GM18519 (cell line): ENCODE results near the gene YWHAQ.
"Not testable (repeated sequence)": the region's sequence is repeated elsewhere in the genome, so short reads cannot be mapped to it uniquely, and the experiment has no call there.

ENCODE experiments used
- ATAC-seq: cut with Tn5 transposase; IDR thresholded peaks from one replicate; pipeline ENCODE4 v1.9.1; 2021; ENCODE audit warnings: mild to moderate bottlenecking, moderate library complexity; ENCODE audit not compliant: unreplicated experiment, low FRiP score

Gene YWHAQ

DNA sequence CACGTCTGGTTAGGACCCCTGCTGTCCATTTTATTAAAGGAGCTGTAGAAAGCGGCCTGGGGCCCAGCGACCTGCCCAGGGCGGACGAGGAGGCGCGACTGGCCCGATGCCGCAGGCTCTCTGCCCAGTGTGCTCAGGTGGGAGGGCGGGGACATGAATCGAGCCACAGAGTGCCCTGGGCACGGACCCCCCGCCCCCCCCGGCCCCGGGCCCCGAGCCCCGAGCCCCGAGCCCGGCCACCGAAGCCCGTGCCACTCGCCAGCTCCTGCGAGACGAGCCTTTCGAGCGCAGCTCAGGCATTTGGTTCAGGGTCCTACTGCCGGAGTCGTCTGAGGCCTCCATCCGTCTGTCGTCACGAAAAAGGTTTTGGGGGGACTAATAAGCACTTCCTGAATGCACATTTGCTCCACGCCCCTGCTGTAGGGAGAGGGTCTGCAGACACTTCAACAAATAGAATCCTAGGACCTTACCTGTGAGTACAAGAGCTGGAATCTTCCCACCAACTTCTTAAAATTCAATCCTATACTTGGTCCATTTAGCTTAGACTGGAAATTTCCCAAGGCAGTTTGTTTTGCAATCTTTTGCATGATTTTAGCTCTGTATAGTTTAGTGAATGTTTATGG, 74.6 kb downstream of the YWHAQ start:
- ATAC-seq: peak; percentile 6

DNA sequence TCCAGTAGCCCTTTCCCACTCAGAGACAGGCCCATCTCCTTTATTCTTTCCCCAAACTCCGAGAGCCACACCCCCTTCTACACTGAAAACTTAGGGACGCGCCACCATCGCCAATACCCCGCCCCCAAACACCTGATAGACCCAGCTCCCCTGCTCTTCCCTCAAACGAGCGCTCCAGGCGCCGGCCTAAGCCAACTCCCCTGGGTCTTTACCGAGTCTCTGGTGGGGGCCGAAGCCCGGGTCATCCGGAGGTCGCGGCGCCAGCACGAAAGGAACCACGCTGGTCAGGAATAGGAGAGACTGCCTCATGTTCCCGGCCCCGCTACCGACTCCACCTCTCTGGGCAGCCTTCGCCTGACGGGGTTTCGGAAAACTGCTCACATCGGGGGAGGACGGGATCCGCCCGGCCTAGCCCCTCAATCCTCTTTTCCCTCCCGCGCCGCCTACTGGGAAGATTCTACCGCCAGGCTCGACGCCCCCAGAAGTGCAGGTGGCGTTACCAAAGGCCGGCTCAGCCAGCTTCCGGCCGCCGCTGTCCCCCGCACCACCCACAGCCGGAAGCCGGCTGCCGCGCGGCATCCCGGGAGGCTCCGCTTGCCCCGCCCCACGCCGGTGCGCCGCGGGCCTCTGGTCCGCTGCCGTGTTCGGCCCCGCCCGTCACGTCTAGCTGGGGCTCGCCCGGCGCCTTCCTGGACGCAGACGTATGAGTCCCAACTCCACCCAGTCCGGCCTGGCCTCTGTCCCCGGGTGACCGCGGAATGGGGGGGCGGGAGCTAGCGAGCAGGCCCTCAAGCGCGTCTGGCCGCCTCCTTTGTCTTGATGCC, 75.3 kb downstream of the YWHAQ start, which contains the start of gene ADAM17:
Gene ADAM17 (minus strand): TSS at position 534 of the 824 bp plus-strand sequence. CDS start 225 bp downstream, at position 309.
- peak; percentile 81 for ATAC-seq

DNA sequence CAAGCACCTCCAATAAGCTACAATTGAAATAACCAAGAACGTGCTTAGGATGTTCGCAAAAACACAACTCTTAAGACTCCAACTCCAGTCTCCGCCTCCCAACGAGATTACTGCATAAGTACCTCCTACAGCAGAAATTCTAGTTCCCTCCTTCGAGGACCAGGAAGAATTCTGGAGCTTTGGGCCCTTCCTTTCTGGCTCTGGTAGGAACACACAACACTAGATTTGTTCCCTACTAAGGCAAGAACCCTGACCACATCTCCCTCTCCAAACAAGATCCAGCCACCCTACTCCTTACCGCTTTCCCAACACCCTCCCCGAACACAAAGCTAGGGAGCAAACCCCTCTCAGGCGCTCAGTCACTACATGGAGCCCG, 75.9 kb downstream of the YWHAQ start:
- ATAC-seq: no peak

DNA sequence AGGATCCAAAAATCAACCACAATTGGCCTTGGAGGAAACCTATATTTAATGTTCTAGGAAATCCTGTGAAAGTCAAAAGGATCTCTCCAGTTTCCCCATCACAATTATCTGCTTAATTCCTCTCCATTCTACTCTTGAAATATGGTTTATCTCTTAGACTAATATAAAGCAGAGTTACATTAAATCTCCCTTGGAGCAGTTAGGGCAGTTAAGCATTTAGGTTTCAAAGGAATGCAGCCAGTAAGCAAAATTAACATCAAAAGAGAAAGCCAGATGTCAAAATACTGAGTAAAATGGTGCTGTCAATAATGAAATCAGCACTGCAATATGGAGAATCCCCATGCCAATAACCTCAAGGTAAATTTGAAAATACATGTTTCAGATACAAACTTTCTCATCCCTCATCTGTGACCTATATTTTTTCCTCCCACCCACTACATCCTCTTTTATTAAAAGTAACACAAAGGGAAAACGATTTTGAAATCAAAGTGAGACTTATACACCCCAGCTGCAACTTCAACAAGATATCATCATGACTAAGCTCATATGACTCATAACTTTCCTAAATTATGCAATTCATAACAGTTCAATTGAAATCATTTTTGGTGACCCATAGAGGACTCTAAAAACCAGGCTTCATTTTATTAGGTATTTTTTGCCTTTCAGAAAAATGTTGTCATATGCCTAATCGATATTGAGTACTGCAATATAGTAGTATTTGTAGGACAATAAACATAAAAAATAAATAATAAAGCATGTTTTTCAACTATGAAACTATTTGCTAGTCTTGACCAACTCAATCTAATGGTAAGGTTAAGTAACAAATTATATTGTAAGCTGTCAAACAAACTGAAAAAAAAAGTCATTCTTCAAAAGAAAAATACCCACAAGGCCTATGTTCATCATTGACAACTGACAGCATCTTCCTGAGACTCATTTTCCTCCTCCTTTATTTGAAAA, 78.3 kb downstream of the YWHAQ start:
- ATAC-seq: no peak

DNA sequence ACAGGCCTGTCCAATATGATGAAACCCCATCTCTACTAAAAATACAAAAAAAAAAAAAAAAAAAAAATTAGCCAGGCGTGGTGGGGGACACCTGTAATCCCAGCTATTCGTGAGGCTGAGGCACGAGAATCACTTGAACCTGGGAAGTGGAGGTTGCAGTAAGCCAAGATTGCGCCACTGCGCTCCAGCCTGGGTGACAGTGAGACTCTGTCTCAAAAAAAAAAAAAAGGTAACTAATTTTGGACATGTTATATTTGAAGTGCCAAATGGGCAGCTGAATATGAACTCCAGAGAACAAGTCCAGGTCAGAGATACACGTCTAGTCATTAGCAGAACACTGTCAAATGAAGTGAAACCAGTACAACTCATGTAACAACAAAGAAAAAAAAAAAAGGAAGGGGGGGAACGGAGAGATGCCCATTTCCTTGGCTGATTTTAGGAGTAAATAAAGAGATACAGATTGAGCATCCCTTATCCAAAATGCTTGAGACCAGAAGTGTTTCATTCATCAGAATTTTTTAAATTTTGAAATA, 79.9 kb downstream of the YWHAQ start:
- not testable (repeated sequence) for ATAC-seq

DNA sequence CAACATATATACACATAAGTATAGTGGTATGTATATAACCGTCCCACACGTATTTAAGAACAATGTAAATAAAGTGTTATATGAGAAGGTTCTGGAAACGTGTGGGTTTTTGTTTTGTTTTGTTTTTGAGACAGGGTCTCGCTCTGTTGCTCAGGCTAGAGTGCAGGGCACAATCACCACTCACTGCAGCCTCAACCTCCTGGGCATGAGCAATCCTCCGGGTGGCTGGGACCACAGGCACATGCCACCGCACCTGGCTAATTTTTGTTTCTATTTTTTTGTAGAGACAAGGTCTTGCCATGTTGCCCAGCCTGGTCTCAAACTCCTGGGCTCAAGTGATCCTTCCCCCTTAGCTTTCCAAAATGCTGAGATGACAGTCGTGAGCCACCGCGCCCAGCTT, 81.4 kb downstream of the YWHAQ start:
- ATAC-seq: no peak

DNA sequence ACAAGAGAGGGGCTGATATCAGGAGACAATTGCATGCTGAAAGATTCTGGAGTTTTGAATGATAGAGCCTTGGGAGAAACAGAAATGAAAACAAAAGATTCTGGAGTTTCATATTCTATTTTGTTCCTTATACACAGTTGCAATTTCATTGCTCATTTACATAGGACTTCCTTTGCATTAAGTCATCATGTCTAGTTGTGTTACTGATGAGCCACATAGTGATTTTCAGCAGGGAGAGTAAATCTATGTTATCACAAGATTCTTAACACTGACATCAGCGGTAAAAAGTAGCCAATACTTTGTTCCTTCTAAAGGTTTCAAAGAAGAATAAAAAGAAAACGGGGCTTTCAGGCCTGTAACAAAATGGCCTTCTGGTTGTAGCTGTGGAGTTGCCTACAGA, 82.3 kb downstream of the YWHAQ start:
- peak; percentile 50 for ATAC-seq

DNA sequence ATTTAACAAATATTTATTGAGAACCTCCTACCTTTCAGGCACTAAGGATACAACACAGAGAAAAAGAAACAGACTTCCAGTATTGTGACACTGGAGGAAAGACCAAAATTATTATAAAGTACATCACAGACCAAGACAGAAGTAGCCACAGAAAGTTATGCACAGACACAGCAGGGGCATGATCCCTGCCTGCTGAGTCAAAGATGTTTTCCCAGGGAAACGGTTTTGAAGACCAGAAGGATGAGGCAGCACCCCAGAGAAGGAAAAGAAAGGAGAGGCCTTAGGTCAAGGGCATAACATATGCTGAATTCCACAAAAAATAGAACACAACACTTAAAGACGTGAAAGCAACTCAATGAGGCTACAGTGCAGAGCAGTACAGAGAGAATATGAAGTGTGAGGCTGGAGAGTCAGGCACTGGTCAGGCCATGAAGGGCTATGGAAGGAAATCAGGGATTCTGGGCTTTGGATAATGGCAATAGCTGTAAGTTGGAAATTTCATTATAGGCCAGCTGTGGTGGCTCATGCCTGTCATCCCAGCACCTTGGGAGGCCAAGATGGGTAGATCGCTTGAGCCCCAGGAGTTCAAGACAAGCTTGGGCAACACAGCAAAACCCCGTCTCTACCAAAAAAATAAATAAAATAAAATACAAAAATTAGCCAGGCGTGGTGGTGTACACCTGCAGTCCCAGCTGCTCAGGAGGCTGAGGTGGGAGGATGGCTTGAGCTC, 83.4 kb downstream of the YWHAQ start:
- ATAC-seq: no peak

DNA sequence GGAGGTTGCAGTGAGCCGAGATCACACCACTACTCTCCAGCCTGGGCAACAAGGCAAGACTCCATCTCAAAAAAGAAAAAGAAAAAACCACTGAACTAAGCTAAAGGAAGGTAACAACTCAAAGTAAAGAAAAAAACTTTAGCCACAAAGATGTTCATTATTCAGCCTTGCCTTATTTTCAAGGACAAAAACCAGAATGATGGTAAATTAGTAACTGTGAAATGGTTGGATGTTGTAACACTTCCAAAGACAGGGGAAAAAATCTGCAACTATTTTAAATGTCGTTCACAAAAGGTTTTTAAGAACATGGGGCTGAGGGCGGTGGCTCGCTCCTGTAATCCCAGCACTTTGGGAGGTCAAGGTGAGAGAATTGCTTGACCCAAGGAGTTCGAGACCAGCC, 85.3 kb downstream of the YWHAQ start:
- ATAC-seq: no peak

DNA sequence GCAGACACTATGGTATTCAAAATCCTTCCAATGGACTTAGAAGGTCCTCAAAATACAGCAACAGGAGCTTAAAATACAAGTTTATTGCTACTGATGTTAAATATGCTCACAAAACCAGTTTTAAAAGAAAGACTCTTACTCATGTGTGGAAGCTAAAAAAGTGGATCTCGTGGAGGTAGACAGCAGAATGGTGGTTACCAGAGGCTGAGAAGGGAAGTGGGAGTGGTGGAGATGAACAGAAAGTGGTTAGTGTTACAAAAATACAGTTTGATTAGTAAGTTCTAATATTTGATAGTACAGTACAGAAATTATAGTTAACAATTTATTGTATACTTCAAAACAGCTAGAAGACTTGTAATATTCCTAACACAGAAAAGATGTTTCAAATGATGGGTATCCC, 87.2 kb downstream of the YWHAQ start:
- no peak for ATAC-seq

DNA sequence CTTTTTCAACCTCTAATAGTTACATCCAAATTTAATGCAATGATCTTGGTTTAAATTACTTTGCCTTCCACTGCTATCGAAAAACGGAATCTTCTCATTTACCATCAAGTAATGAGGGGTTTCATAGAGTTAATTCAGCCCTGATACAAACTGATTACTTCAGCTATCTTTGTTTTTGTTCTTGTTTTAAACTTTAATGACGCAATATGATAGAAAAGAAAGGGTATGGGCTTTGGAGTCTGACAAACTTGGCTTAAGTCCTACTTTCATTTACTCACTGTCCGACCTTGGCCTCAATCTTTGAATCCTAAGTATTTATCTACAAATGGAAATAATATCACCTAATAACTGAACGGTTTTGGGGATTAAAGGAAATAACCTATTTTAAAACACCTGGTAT, 91.3 kb downstream of the YWHAQ start:
- ATAC-seq: no peak

DNA sequence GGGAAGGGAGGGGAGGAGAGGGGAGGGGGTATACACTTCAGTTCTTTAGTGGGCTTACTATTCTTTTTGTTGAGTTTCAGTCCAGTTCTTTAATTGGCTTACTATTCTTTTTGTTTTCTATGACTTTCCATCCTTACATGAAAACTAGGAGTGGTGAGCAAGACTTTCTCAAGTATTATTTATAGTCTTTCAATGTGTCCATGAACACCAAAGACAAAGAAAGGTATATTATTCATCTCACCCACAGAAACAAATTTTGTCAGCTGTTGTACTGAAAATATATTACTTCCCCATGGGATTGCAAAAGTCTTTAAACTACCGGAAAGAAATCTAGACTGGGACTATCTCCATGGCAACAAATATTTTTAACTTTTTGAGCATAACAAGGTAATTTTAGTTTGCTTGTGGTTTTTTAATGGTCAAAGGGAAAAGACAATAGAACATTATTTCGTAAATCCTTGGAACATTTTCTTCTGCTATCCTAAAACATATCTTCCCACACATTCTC, 92.7 kb downstream of the YWHAQ start:
- no peak for ATAC-seq

DNA sequence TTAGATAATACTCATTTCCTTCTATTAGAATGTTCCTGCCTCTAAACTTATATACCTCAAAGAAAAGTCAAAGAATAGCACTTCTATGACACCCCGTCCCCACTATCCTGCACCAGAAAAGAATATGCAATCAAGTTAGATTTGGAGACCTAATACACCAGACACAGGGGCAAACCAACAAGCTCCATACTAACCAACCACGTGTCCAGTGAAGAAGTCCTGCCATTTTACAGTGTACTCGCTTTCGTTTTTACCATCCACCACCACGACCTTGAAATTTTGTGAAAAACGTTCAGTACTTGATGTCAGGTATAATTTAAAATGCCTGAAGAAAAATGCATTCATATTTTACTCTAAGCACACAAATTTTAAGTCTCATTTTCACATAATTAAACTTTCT, 94.3 kb downstream of the YWHAQ start:
- no peak for ATAC-seq

DNA sequence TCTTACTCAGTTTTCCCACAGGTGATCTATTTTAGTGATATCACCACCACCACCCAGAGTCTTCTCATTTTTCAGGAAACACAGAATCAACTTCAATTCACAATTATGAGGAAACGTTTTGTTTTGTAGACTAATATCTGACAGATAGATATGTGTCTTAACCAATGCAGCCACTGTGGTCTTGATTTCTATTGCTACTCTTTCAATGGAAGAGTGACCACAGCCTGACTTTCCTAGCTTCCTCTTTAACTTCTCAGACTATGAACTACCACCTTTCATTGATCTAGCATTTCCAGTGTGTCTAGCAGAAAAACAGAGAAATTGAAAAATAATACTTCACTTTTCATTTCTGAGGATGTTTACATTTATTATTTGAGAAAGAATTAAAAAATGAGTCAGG, 95.6 kb downstream of the YWHAQ start:
- ATAC-seq: no peak
